ENCODE results near the gene WNT3A. TPM values are rescaled to one million over a fixed set of nuclear protein-coding genes. Genes with fewer than 3 reads are reported as not detected.

WNT3A gene
- total RNA-seq, 6 experiments from 2014 or later, result not detected

DNA sequence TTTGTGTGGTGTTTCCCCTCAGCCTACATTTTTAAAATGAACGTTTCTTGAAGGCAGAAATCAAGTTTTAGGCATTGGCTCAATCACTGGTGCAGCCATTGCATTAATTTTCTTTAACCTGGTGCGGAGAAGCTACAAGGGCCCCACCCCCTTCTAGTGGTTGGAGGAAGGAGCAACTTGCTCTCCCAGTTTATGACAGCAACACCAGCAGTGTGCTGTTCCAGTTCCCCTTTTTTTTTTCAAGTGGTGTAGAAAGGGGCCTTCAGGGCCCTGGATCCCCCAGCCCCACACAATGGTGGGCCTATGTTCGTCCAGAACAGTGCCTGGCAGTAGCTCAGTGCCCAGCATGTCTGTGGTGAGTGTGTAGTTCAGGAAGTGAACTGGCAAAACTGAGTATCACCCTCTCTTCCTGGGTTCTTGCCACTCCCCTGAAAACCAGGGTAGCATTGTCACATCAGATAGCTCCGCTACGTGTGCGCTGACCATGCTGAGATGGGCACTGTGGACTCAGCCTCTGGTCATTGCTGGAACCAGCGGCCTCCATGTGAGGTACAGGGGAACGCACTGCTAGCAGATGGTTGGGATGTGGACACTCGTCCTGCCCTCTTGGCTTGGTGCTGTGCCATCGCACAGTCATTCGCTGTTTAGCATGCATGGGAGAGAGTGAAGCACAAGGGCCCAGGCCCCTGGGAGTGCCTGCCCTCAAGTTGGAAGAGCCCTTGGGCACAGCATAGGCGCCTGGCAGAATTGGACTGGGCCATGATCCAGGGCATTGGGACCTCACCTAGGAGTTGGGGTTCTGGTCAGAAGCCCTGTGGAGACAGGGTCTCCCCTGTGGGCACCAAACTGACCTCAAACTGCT, 83.0 kb downstream of the WNT3A start:
- DNase-seq (peak in 2 of 3 donors; percentile 18 to 43), ATAC-seq (peak in 2 of 4 donors; percentile 9 to 49)
- TF ChIP-seq, protein P1, sequence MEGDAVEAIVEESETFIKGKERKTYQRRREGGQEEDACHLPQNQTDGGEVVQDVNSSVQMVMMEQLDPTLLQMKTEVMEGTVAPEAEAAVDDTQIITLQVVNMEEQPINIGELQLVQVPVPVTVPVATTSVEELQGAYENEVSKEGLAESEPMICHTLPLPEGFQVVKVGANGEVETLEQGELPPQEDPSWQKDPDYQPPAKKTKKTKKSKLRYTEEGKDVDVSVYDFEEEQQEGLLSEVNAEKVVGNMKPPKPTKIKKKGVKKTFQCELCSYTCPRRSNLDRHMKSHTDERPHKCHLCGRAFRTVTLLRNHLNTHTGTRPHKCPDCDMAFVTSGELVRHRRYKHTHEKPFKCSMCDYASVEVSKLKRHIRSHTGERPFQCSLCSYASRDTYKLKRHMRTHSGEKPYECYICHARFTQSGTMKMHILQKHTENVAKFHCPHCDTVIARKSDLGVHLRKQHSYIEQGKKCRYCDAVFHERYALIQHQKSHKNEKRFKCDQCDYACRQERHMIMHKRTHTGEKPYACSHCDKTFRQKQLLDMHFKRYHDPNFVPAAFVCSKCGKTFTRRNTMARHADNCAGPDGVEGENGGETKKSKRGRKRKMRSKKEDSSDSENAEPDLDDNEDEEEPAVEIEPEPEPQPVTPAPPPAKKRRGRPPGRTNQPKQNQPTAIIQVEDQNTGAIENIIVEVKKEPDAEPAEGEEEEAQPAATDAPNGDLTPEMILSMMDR (IDR thresholded peaks at IDR 0.05), result no peak
- TF ChIP-seq POLR2A (IDR thresholded peaks at IDR 0.05), result no peak
- Histone ChIP-seq H3K4me3 (no peak overlapping the region), H3K27me3 (no peaks in the 10 kb centered on the region), H3K27ac (no peak overlapping the region), H3K9me3 (peaks cover 0 to 4% (median 0%) of the 10 kb centered on the region in 4 donors), H3K4me1 (peaks cover 0 to 69% (median 31%) of the 10 kb centered on the region in 4 donors), H3K36me3 (peaks cover 0 to 3% (median 0%) of the 10 kb centered on the region in 4 donors)
- intact Hi-C loops (cut with DNase I), result no loop called here
- WGBS (ENCODE audit: insufficient coverage, low coverage, low lambda C conversion rate, missing lambda C conversion rate), result 31% methylated on average over 3 of the region's 12 CpGs

DNA sequence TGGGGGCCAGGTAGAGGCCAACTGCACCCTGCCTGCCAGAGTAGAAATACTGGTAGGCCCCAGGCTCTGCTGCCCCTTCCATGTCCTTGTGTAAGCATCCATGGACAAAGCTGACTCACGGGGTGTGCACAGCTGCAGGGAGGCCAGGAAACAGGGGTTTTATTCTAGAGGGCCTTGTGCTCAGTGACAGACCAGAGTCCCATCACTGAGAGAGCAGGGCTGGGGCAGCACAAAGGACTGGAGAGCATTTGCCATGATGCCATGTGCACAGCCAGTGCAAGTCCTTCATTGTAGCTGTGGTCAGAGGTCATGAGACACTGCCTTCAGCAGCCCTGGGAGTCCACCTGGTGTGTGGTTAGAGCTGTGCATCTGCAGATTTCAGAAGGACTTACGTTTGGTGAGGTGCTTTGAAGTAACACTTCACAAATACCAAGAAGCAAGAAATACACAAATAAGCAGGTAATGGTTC, 83.8 kb downstream of the WNT3A start:
- H3K9me3 ChIP-seq, result peaks cover 0 to 4% (median 0%) of the 10 kb centered on the region in 4 donors
- H3K4me3 ChIP-seq, result no peak overlapping the region
- intact Hi-C loops (cut with DNase I), result no loop called here
- H3K27me3 ChIP-seq, result no peaks in the 10 kb centered on the region
- H3K36me3 ChIP-seq, result peaks cover 0 to 3% (median 0%) of the 10 kb centered on the region in 4 donors
- no peak overlapping the region for H3K27ac ChIP-seq
- ATAC-seq (peak in 1 of 4 donors; percentile 26), DNase-seq (peak in 2 of 3 donors; percentile 20 to 35)
- no peak for TF ChIP-seq POLR2A (IDR thresholded peaks at IDR 0.05)
- TF ChIP-seq, protein P1 (IDR thresholded peaks at IDR 0.05), result no peak
- H3K4me1 ChIP-seq, result peaks cover 0 to 60% (median 27%) of the 10 kb centered on the region in 4 donors
- 13% methylated on average over 1 of the region's 2 CpGs for WGBS (ENCODE audit: insufficient coverage, low coverage, low lambda C conversion rate, missing lambda C conversion rate)

DNA sequence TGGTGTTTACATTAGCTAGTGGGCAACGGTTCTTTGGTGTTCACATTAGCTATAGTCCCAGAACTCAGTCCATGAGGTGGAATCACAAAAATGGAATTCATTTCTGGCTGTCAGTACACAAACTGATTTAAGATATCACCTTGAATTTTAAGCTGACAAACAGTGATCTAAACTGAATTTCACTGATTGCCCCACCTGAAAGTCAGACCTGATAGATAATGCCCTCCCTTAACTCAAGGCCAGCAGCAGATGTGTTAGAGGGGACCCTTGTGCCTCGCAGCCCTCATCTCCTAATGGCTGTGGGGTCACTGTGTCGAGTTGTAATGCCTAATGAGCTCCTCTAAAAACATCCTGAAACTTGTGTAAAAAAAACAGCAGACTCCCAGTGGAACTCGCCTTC, 84.3 kb downstream of the WNT3A start:
- peaks cover 0 to 55% (median 25%) of the 10 kb centered on the region in 4 donors for H3K4me1 ChIP-seq
- H3K36me3 ChIP-seq, result peaks cover 0 to 3% (median 0%) of the 10 kb centered on the region in 4 donors
- H3K9me3 ChIP-seq, result peaks cover 0 to 4% (median 0%) of the 10 kb centered on the region in 4 donors
- H3K4me3 ChIP-seq, result no peak overlapping the region
- WGBS (ENCODE audit: insufficient coverage, low coverage, low lambda C conversion rate, missing lambda C conversion rate), result 52% methylated on average over 4 of the region's 4 CpGs
- DNase-seq, result no peak
- H3K27ac ChIP-seq, result no peak overlapping the region
- no peaks in the 10 kb centered on the region for H3K27me3 ChIP-seq
- no peak for TF ChIP-seq POLR2A (IDR thresholded peaks at IDR 0.05)
- TF ChIP-seq, protein P1 (IDR thresholded peaks at IDR 0.05), result no peak
- intact Hi-C loops (cut with DNase I), result no loop called here
- ATAC-seq, result no peak

DNA sequence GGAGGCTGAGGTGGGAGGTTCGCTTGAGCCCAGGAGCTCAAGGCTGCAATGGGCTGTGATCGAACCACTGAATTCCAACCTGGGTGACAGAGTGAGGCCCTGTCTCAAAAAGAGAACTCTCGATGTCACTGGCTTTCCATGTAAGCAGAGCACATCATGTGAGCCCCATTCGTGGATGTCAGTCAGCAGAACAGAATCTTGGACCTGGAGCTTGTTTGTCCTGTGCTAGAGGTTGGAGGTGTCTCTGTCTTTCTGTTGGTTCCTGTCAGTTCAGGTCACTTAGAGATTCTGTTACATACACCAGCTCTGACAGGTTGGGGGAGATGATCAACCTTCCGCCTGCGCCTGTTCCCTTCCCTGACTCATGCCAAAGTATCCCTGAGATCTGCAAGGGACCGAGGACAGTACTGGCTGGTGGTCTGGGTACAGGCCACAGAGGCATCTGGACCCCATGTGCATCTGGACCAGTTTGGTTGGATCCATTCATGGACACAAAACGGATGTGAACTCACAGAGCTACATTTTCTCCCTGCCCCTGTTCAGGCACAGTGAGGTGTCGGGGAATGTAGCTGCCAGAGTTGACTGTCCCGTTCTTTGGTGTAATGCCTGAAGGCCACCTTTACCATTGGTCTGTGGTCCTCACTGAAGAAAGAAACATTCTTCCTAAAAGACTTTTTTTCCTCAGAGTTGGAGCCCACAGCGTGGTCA, 85.7 kb downstream of the WNT3A start:
- intact Hi-C loops (cut with DNase I), result no loop called here
- peaks cover 0 to 41% (median 18%) of the 10 kb centered on the region in 4 donors for H3K4me1 ChIP-seq
- H3K9me3 ChIP-seq, result peaks cover 0 to 4% (median 0%) of the 10 kb centered on the region in 4 donors
- no peak overlapping the region for H3K4me3 ChIP-seq
- no peak for ATAC-seq
- no peak overlapping the region for H3K27ac ChIP-seq
- no peaks in the 10 kb centered on the region for H3K27me3 ChIP-seq
- TF ChIP-seq, protein P1 (IDR thresholded peaks at IDR 0.05), result no peak
- no peak for TF ChIP-seq POLR2A (IDR thresholded peaks at IDR 0.05)
- DNase-seq, result no peak
- 87% methylated on average over 3 of the region's 11 CpGs for WGBS (ENCODE audit: insufficient coverage, low coverage, low lambda C conversion rate, missing lambda C conversion rate)
- H3K36me3 ChIP-seq, result peaks cover 0 to 8% (median 4%) of the 10 kb centered on the region in 4 donors

All from right lobe of liver (tissue), 6 donors.